Measurements from ENCODE around the gene SLC34A3.

- TF ChIP-seq, protein P1, sequence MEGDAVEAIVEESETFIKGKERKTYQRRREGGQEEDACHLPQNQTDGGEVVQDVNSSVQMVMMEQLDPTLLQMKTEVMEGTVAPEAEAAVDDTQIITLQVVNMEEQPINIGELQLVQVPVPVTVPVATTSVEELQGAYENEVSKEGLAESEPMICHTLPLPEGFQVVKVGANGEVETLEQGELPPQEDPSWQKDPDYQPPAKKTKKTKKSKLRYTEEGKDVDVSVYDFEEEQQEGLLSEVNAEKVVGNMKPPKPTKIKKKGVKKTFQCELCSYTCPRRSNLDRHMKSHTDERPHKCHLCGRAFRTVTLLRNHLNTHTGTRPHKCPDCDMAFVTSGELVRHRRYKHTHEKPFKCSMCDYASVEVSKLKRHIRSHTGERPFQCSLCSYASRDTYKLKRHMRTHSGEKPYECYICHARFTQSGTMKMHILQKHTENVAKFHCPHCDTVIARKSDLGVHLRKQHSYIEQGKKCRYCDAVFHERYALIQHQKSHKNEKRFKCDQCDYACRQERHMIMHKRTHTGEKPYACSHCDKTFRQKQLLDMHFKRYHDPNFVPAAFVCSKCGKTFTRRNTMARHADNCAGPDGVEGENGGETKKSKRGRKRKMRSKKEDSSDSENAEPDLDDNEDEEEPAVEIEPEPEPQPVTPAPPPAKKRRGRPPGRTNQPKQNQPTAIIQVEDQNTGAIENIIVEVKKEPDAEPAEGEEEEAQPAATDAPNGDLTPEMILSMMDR (IDR thresholded peaks at IDR 0.05) = no peak
- TF ChIP-seq NR1H2 (CRISPR knock-in tag; IDR thresholded peaks at IDR 0.05) (no peak), USF1 (CRISPR knock-in tag; IDR thresholded peaks at IDR 0.05) (no peak), ZBTB43 (CRISPR knock-in tag; IDR thresholded peaks at IDR 0.05) (no peak)
- TF ChIP-seq, protein P2, sequence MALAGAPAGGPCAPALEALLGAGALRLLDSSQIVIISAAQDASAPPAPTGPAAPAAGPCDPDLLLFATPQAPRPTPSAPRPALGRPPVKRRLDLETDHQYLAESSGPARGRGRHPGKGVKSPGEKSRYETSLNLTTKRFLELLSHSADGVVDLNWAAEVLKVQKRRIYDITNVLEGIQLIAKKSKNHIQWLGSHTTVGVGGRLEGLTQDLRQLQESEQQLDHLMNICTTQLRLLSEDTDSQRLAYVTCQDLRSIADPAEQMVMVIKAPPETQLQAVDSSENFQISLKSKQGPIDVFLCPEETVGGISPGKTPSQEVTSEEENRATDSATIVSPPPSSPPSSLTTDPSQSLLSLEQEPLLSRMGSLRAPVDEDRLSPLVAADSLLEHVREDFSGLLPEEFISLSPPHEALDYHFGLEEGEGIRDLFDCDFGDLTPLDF (CRISPR knock-in tag; IDR thresholded peaks at IDR 0.05) = no peak
Observed at GRCh38 chr9:137217276-137218211, 13.2 kb upstream of the SLC34A3 start.

All from WTC11 (cell line).